K562 (cell line): Measurements from ENCODE around the gene CYTH1. TPM values are rescaled to one million over a fixed set of nuclear protein-coding genes. Genes with fewer than 3 reads are reported as not detected.
A peak's percentile ranks its signal among the peaks of the same experiment; 100 is the strongest.

Experiments used
- ATF2 ChIP-seq: sonication (generic); formaldehyde crosslinking; IDR thresholded peaks from 2 replicates; pipeline ENCODE4 v1.8.1; 2022; ENCODE audit warnings: missing genetic modification reagents
- CBFA2T2 ChIP-seq: fragments of 450-650 bp; conservative IDR thresholded peaks from 2 replicates; pipeline ENCODE4 v1.6.1; 2017; ENCODE audit warnings: mild to moderate bottlenecking
- DACH1 ChIP-seq: fragments of 450-650 bp; IDR thresholded peaks from 2 replicates; pipeline ENCODE4 v1.6.1; 2018; ENCODE audit not compliant: partially characterized antibody
- FOXP1 ChIP-seq: sonication (generic); formaldehyde crosslinking; IDR thresholded peaks from 2 replicates; pipeline ENCODE4 v1.8.0; 2022; ENCODE audit warnings: mild to moderate bottlenecking, missing genetic modification reagents
- MEF2A ChIP-seq: IDR thresholded peaks from 2 replicates; pipeline ENCODE4 v1.6.1; 2011; ENCODE audit warnings: low read depth, mild to moderate bottlenecking, low read length, moderate library complexity; ENCODE audit not compliant: control insufficient read depth
- NELFE ChIP-seq: IDR thresholded peaks from 2 replicates; pipeline ENCODE4 v1.6.1; 2011; ENCODE audit warnings: mild to moderate bottlenecking; ENCODE audit not compliant: insufficient read depth, insufficient read length
- NFRKB ChIP-seq: fragments of 450-650 bp; IDR thresholded peaks from 2 replicates; pipeline ENCODE4 v1.6.1; 2016; ENCODE audit warnings: low read depth
- NR4A1 ChIP-seq, 2 experiments: fragments of 250-450 bp in 1 of 2; fragments of 450-650 bp in 1 of 2; sonication (Bioruptor Pico) in 1 of 2; IDR thresholded peaks; 2 replicates each; pipeline versions ENCODE4 v1.4.0 to v1.6.1; 2016 to 2020; ENCODE audit warnings: mild to moderate bottlenecking in 2 of 2, missing compliant biosample characterization in 1 of 2, missing genetic modification characterization in 1 of 2, moderate library complexity in 1 of 2
- RNF2 ChIP-seq: sonication (generic); IDR thresholded peaks from 2 replicates; pipeline ENCODE4 v1.6.1; 2016
- SMARCA5 ChIP-seq: fragments of 450-650 bp; IDR thresholded peaks from 2 replicates; pipeline ENCODE4 v1.6.1; 2016
- SMARCC2 ChIP-seq: fragments of 450-650 bp; IDR thresholded peaks from 2 replicates; pipeline ENCODE4 v1.6.1; 2017; ENCODE audit warnings: antibody characterized with exemption, moderate library complexity, mild to moderate bottlenecking, low read depth
- TAF9B ChIP-seq: fragments of 450-650 bp; IDR thresholded peaks from 2 replicates; pipeline ENCODE4 v1.6.1; 2018; ENCODE audit warnings: mild to moderate bottlenecking; ENCODE audit not compliant: partially characterized antibody
- ZBTB7A ChIP-seq: IDR thresholded peaks from 2 replicates; pipeline ENCODE4 v1.6.1; 2011; ENCODE audit warnings: low read depth, mild to moderate bottlenecking, low read length, moderate library complexity, borderline replicate concordance; ENCODE audit not compliant: control insufficient read depth
- ZNF41 ChIP-seq: fragments of 250-450 bp; sonication (Bioruptor Pico); conservative IDR thresholded peaks from 2 replicates; pipeline ENCODE4 v1.4.0; 2020; ENCODE audit warnings: mild to moderate bottlenecking
- polyA plus RNA-seq, 8 experiments: library from polyadenylated mRNA; depleted of rRNA in 4 of 8; stranded (reverse) in 5 of 8; unstranded in 3 of 8; fragments of >200 nt; fragmentation: Nextera tagmentation in 2 of 8; fragmentation: Illumina TruSeq in 1 of 8; extraction: Ambion mirVana in 2 of 8; extraction: Trizol in 1 of 8; gene quantifications; 2 replicates each; pipeline versions ENCODE4 v1.2.1 to v1.2.3, GENCODE V29; 2011 to 2014; ENCODE audit warnings: inconsistent platforms in 1 of 8, missing spikeins in 1 of 8
- total RNA-seq, 7 experiments: library from RNA; depleted of rRNA in 6 of 7; stranded (reverse); fragments of >200 nt in 6 of 7; fragmentation: Illumina TruSeq in 2 of 7; extraction: Trizol in 2 of 7; gene quantifications; 2 replicates each; pipeline versions ENCODE4 v1.2.1 to v1.2.3, GENCODE V29; 2011 to 2021; ENCODE audit warnings: low replicate concordance in 1 of 7
- TF ChIP-seq, protein P1 (sequence below), 2 experiments: fragments of 450-650 bp; formaldehyde crosslinking in 1 of 2; IDR thresholded peaks; 2 replicates each; pipeline versions ENCODE4 v1.4.0 to v1.6.1; 2014 to 2020; ENCODE audit warnings: mild to moderate bottlenecking in 2 of 2, borderline replicate concordance in 1 of 2, low read depth in 1 of 2
- TF ChIP-seq, protein P2 (sequence below): sonication (generic); formaldehyde crosslinking; IDR thresholded peaks from 2 replicates; pipeline ENCODE4 v1.8.0; 2022; ENCODE audit warnings: missing genetic modification reagents, mild to moderate bottlenecking, borderline replicate concordance

Gene CYTH1
- total and polyA plus RNA-seq, 9 of the 15 experiments (the other 6 are each of a cell fraction or from before 2014, with no cell fraction given) = 0.52 to 27.7 (median 16.8) TPM

DNA sequence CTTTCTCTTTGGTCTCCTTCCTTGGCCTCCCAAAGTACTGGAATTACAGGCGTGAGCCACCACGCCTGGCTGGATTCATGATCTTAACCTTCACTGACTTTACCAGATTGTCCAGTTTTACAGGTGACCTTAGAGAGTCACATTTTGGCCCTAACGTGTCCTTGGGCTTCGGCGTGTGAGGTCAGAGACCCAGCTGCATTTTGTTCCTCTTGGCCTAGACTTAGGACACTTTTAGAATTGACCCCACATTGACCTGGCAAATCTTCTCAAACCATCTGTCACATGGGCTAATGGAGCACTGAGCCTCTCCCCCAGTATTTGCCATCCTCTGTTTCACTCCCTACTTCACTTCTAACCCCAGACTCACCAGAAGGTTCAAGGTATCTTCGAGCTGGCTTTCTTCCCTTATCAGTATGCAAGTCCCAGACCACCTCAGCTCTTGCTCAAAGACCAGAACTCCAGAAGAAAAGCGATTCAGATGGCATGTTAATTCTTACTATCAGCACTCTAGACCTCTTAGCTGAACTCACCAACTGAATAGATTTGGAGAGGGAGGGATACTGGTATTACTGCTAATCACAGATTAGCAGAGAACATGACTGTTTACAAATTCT, 1.7 kb upstream of the CYTH1 start (continued):
- TF ChIP-seq, protein P1, sequence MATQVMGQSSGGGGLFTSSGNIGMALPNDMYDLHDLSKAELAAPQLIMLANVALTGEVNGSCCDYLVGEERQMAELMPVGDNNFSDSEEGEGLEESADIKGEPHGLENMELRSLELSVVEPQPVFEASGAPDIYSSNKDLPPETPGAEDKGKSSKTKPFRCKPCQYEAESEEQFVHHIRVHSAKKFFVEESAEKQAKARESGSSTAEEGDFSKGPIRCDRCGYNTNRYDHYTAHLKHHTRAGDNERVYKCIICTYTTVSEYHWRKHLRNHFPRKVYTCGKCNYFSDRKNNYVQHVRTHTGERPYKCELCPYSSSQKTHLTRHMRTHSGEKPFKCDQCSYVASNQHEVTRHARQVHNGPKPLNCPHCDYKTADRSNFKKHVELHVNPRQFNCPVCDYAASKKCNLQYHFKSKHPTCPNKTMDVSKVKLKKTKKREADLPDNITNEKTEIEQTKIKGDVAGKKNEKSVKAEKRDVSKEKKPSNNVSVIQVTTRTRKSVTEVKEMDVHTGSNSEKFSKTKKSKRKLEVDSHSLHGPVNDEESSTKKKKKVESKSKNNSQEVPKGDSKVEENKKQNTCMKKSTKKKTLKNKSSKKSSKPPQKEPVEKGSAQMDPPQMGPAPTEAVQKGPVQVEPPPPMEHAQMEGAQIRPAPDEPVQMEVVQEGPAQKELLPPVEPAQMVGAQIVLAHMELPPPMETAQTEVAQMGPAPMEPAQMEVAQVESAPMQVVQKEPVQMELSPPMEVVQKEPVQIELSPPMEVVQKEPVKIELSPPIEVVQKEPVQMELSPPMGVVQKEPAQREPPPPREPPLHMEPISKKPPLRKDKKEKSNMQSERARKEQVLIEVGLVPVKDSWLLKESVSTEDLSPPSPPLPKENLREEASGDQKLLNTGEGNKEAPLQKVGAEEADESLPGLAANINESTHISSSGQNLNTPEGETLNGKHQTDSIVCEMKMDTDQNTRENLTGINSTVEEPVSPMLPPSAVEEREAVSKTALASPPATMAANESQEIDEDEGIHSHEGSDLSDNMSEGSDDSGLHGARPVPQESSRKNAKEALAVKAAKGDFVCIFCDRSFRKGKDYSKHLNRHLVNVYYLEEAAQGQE (IDR thresholded peaks at IDR 0.05; ENCODE audit: borderline replicate concordance) = no peak
- TF ChIP-seq, protein P1 (CRISPR knock-in tag; IDR thresholded peaks at IDR 0.05; ENCODE audit: low read depth) = no peak
- peak; percentile 82 for TF ChIP-seq DACH1
- TF ChIP-seq, protein P2, sequence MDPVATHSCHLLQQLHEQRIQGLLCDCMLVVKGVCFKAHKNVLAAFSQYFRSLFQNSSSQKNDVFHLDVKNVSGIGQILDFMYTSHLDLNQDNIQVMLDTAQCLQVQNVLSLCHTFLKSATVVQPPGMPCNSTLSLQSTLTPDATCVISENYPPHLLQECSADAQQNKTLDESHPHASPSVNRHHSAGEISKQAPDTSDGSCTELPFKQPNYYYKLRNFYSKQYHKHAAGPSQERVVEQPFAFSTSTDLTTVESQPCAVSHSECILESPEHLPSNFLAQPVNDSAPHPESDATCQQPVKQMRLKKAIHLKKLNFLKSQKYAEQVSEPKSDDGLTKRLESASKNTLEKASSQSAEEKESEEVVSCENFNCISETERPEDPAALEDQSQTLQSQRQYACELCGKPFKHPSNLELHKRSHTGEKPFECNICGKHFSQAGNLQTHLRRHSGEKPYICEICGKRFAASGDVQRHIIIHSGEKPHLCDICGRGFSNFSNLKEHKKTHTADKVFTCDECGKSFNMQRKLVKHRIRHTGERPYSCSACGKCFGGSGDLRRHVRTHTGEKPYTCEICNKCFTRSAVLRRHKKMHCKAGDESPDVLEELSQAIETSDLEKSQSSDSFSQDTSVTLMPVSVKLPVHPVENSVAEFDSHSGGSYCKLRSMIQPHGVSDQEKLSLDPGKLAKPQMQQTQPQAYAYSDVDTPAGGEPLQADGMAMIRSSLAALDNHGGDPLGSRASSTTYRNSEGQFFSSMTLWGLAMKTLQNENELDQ (CRISPR knock-in tag) = no peak
- TF ChIP-seq NELFE = no peak
- no peak for TF ChIP-seq ATF2 (CRISPR knock-in tag)
- TF ChIP-seq CBFA2T2 = peak; percentile 88
- peak; percentile 72; the same call in 1 of the 2 replicates for TF ChIP-seq RNF2
- no peak for TF ChIP-seq TAF9B
- peak; percentile 31; the same call in 1 of the 2 replicates for TF ChIP-seq ZBTB7A
- peak; percentile 81 for TF ChIP-seq MEF2A
- TF ChIP-seq FOXP1 (CRISPR knock-in tag) = no peak
- no peak for TF ChIP-seq SMARCA5
- TF ChIP-seq SMARCC2 = no peak
- no peak for TF ChIP-seq NR4A1 (CRISPR knock-in tag; IDR thresholded peaks at IDR 0.05)
- TF ChIP-seq NR4A1 (tag; IDR thresholded peaks at IDR 0.05) = no peak
- TF ChIP-seq NFRKB = peak; percentile 24; the same call in 1 of the 2 replicates
- no peak for TF ChIP-seq ZNF41 (CRISPR knock-in tag)
